CD4-positive, alpha-beta T cell (primary cell): Measurements from ENCODE around the gene PAPPA. TPM values are rescaled to one million over a fixed set of nuclear protein-coding genes. Genes with fewer than 3 reads are reported as not detected.

Source experiments
- ATAC-seq: fragments of 200-7000 bp; cut with Tn5 transposase; one replicate; pipeline ENCODE4 v1.10.0; 2022; ENCODE audit warnings: mild to moderate bottlenecking; ENCODE audit not compliant: poor library complexity
- CTCF ChIA-PET: fragments of 350-600 bp; sonication (Branson Sonifier 250); formaldehyde crosslinking; loops from one replicate; lab custom pipeline; 2021; ENCODE audit warnings: antibody characterized with exemption, inconsistent platforms; lab: Charles Lee
- POLR2A ChIA-PET: fragments of 350-600 bp; sonication (Branson Sonifier 250); formaldehyde crosslinking; loops from one replicate; lab custom pipeline; 2021; ENCODE audit warnings: antibody characterized with exemption, inconsistent platforms; lab: Charles Lee
- DNase-seq, 14 experiments: peaks; one replicate each; pipeline ENCODE4 v3.0.0-alpha.2; 2013 to 2020; ENCODE audit warnings: mixed read lengths in 2 of 14
- H3K27ac ChIP-seq, 2 donors: one replicate each; pipeline versions ENCODE4 v1.5.1 to v1.7.0; 2013; ENCODE audit warnings: low read length in 2 of 2, low read depth in 1 of 2, mild to moderate bottlenecking in 1 of 2
- H3K27me3 ChIP-seq, 2 experiments: 1 replicate in 1 of 2; 2 replicates in 1 of 2; pipeline versions ENCODE4 v1.6.1 to v1.7.0; 2013; ENCODE audit warnings: low read length in 2 of 2, control low read depth in 1 of 2, mild to moderate bottlenecking in 1 of 2, moderate library complexity in 1 of 2; ENCODE audit not compliant: insufficient read depth in 2 of 2, control insufficient read depth in 1 of 2
- H3K36me3 ChIP-seq: one replicate; pipeline ENCODE4 v1.6.1; 2013; ENCODE audit warnings: low read length, control low read depth; ENCODE audit not compliant: insufficient read depth
- H3K4me1 ChIP-seq: one replicate; pipeline ENCODE4 v1.6.1; 2013; ENCODE audit warnings: low read length, control low read depth; ENCODE audit not compliant: insufficient read depth
- H3K4me3 ChIP-seq: one replicate; pipeline ENCODE4 v1.5.1; 2013; ENCODE audit warnings: mild to moderate bottlenecking, low read length, moderate library complexity
- H3K9me3 ChIP-seq, 2 experiments: 1 replicate in 1 of 2; 2 replicates in 1 of 2; pipeline versions ENCODE4 v1.6.1 to v1.7.0; 2013; ENCODE audit warnings: low read length in 2 of 2, mild to moderate bottlenecking in 2 of 2, control low read depth in 1 of 2, moderate library complexity in 1 of 2; ENCODE audit not compliant: control insufficient read depth in 1 of 2, insufficient read depth in 1 of 2
- H3K27ac Mint-ChIP-seq: one replicate; pipeline ENCODE4 v1.8.0; 2020; ENCODE audit warnings: mixed read lengths
- H3K27me3 Mint-ChIP-seq: one replicate; pipeline ENCODE4 v1.8.0; 2021; ENCODE audit warnings: mixed read lengths
- H3K36me3 Mint-ChIP-seq: one replicate; pipeline ENCODE4 v1.8.0; 2021; ENCODE audit warnings: low read depth, mixed read lengths
- H3K4me1 Mint-ChIP-seq: one replicate; pipeline ENCODE4 v1.8.0; 2021; ENCODE audit warnings: low read depth, mixed read lengths
- H3K4me3 Mint-ChIP-seq: one replicate; pipeline ENCODE4 v1.8.0; 2020; ENCODE audit warnings: mild to moderate bottlenecking, mixed read lengths
- H3K9me3 Mint-ChIP-seq: one replicate; pipeline ENCODE4 v1.8.0; 2020; ENCODE audit warnings: mixed read lengths
- CTCF ChIP-seq: fragments of 200-600 bp; IDR thresholded peaks from one replicate; pipeline ENCODE4 v1.8.0; 2022; ENCODE audit warnings: antibody characterized with exemption, mild to moderate bottlenecking
- intact Hi-C, 2 experiments: fragments of 100-400 bp; cut with DNase I in 1 of 2; cut with micrococcal nuclease in 1 of 2; formaldehyde crosslinking; loops; one replicate each; pipeline versions ENCODE4 v1.15.1 to v1.9.0; 2023 to 2025; cut with DNase I, micrococcal nuclease
- total RNA-seq, 174 experiments: library from RNA in 2 of 174; stranded (reverse) in 2 of 174; gene quantifications; one replicate each; pipeline ENCODE4 v1.2.3 and lab custom pipeline; 2021 to 2026

PAPPA gene
- total RNA-seq, 2 experiments from 2014 or later, result 0.03 TPM; not detected in 1

GRCh38 chr9:116137010-116137409 lies 16.6 kb upstream of the PAPPA start:
- no peaks in the 10 kb centered on the region for H3K27me3 ChIP-seq
- TF ChIP-seq CTCF, result no peak
- no peaks in the 10 kb centered on the region for H3K36me3 Mint-ChIP-seq

GRCh38 chr9:116137581-116137980 lies 16.0 kb upstream of the PAPPA start:
- POLR2A ChIA-PET, result no interaction called here
- Mint-ChIP-seq H3K4me1 (no peaks in the 10 kb centered on the region), H3K4me3 (no peak overlapping the region), H3K27me3 (no peaks in the 10 kb centered on the region), H3K36me3 (no peaks in the 10 kb centered on the region), H3K27ac (no peak overlapping the region), H3K9me3 (peaks cover 8% of the 10 kb centered on the region)
- peaks cover 0 to 3% of the 10 kb centered on the region in 2 experiments for H3K9me3 ChIP-seq
- ATAC-seq (no peak), DNase-seq (no peak)
- no peaks in the 10 kb centered on the region for H3K4me1 ChIP-seq
- CTCF ChIA-PET, result no interaction called here
- TF ChIP-seq CTCF, result no peak
- H3K4me3 ChIP-seq, result no peak overlapping the region
- H3K36me3 ChIP-seq, result no peaks in the 10 kb centered on the region
- no peak overlapping the region for H3K27ac ChIP-seq
- intact Hi-C loops, result no loop called here
- H3K27me3 ChIP-seq, result no peaks in the 10 kb centered on the region

More at GRCh38 chr9:116137010-116137409, 16.6 kb upstream of the PAPPA start:
- ChIA-PET CTCF (no interaction called here), POLR2A (no interaction called here)
- no peak overlapping the region for H3K4me3 Mint-ChIP-seq
- peaks cover 8% of the 10 kb centered on the region for H3K9me3 Mint-ChIP-seq
- ATAC-seq (no peak), DNase-seq (no peak)
- no peaks in the 10 kb centered on the region for H3K4me1 ChIP-seq
- intact Hi-C loops, result no loop called here
- no peaks in the 10 kb centered on the region for H3K36me3 ChIP-seq
- H3K27me3 Mint-ChIP-seq, result no peaks in the 10 kb centered on the region
- H3K27ac Mint-ChIP-seq, result no peak overlapping the region
- H3K27ac ChIP-seq, result no peak overlapping the region
- no peak overlapping the region for H3K4me3 ChIP-seq
- H3K4me1 Mint-ChIP-seq, result no peaks in the 10 kb centered on the region
- peaks cover 0 to 3% of the 10 kb centered on the region in 2 experiments for H3K9me3 ChIP-seq

GRCh38 chr9:116141864-116142561 lies 11.6 kb upstream of the PAPPA start:
- Histone ChIP-seq H3K36me3 (no peaks in the 10 kb centered on the region), H3K27ac (no peak overlapping the region), H3K9me3 (no peaks in the 10 kb centered on the region), H3K27me3 (no peaks in the 10 kb centered on the region), H3K4me3 (no peak overlapping the region), H3K4me1 (no peaks in the 10 kb centered on the region)
- CTCF ChIA-PET, result no interaction called here
- H3K9me3 Mint-ChIP-seq, result peaks cover 2% of the 10 kb centered on the region
- POLR2A ChIA-PET, result no interaction called here
- H3K27me3 Mint-ChIP-seq, result peaks cover 18% of the 10 kb centered on the region
- intact Hi-C loops, result no loop called here
- H3K4me3 Mint-ChIP-seq, result no peak overlapping the region
- no peaks in the 10 kb centered on the region for H3K4me1 Mint-ChIP-seq
- no peak for TF ChIP-seq CTCF
- no peak overlapping the region for H3K27ac Mint-ChIP-seq
- no peak for DNase-seq
- H3K36me3 Mint-ChIP-seq, result no peaks in the 10 kb centered on the region
- no peak for ATAC-seq
